Measurements from ENCODE around the gene BIVM.

BIVM gene

GRCh38 chr13:102798581-102799425 is at the start of gene BIVM, which contains the start of gene POGLUT2:
TSS of gene BIVM (plus strand) at chr13:102799119. CDS start at chr13:102807268, 8,149 bp downstream.
TSS of gene POGLUT2 (minus strand) at chr13:102798976. CDS start at chr13:102798670, 306 bp downstream.
- TF ChIP-seq CTCF (IDR thresholded peaks at IDR 0.05; ENCODE audit: extremely low read depth, missing control alignments), result no peak
- DNase-seq (ENCODE audit: low spot score), result peak; percentile 95

- TF ChIP-seq CTCF (IDR thresholded peaks at IDR 0.05; ENCODE audit: extremely low read depth, missing control alignments), result no peak
- DNase-seq (ENCODE audit: low spot score), result no peak
These were observed 47.0 kb upstream of the BIVM start for GRCh38 chr13:102751886-102752285.

GRCh38 chr13:102757006-102757405 is 41.9 kb upstream of the BIVM start:
- no peak for TF ChIP-seq CTCF (IDR thresholded peaks at IDR 0.05; ENCODE audit: extremely low read depth, missing control alignments)

GRCh38 chr13:102758842-102759241 is 40.1 kb upstream of the BIVM start:
- no peak for DNase-seq (ENCODE audit: low spot score)
- no peak for TF ChIP-seq CTCF (IDR thresholded peaks at IDR 0.05; ENCODE audit: extremely low read depth, missing control alignments)

More at GRCh38 chr13:102757006-102757405, 41.9 kb upstream of the BIVM start:
- DNase-seq (ENCODE audit: low spot score), result no peak

GRCh38 chr13:102761071-102761470 is 37.8 kb upstream of the BIVM start:
- no peak for DNase-seq (ENCODE audit: low spot score)
- no peak for TF ChIP-seq CTCF (IDR thresholded peaks at IDR 0.05; ENCODE audit: extremely low read depth, missing control alignments)

GRCh38 chr13:102763741-102764140 is 35.2 kb upstream of the BIVM start:
- no peak for TF ChIP-seq CTCF (IDR thresholded peaks at IDR 0.05; ENCODE audit: extremely low read depth, missing control alignments)
- no peak for DNase-seq (ENCODE audit: low spot score)

GRCh38 chr13:102768909-102769308 is 30.0 kb upstream of the BIVM start:
- no peak for TF ChIP-seq CTCF (IDR thresholded peaks at IDR 0.05; ENCODE audit: extremely low read depth, missing control alignments)
- DNase-seq (ENCODE audit: low spot score), result no peak
